ENCODE data around the gene ZDHHC14. TPM values are rescaled to one million over a fixed set of nuclear protein-coding genes. Genes with fewer than 3 reads are reported as not detected.
A peak's percentile ranks its signal among the peaks of the same experiment; 100 is the strongest.

Gene ZDHHC14
- total RNA-seq, 4 donors from 2014 or later: 9.1 to 20.6 (median 12.5) TPM

DNA sequence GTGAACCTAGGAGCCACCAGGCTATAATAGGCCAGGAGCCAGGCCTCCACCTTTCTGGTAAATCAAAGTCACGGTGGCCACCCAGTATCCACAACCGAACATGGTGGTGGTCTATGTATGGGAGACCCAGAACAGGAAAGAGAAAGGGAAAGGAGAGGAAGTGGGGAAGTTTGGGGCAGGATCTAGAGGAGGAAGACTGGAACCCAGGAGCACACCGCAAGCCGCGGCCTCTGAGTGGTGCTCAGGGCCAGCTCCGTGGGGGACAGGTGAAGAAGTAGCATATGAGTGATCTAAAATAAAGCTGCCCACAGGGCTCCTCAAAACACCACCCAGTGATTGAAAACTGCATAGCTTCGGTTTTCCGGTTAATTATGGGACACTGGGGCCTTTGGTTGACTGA lies 214.8 kb downstream of the ZDHHC14 start:
- Histone ChIP-seq H3K4me3 (no peak overlapping the region), H3K27ac (no peak overlapping the region), H3K9me3 (peaks cover 0 to 1% (median 0%) of the 10 kb centered on the region in 4 donors), H3K27me3 (no peaks in the 10 kb centered on the region), H3K4me1 (peaks cover 0 to 10% (median 3%) of the 10 kb centered on the region in 4 donors), H3K36me3 (no peaks in the 10 kb centered on the region)
- TF ChIP-seq, protein P1, sequence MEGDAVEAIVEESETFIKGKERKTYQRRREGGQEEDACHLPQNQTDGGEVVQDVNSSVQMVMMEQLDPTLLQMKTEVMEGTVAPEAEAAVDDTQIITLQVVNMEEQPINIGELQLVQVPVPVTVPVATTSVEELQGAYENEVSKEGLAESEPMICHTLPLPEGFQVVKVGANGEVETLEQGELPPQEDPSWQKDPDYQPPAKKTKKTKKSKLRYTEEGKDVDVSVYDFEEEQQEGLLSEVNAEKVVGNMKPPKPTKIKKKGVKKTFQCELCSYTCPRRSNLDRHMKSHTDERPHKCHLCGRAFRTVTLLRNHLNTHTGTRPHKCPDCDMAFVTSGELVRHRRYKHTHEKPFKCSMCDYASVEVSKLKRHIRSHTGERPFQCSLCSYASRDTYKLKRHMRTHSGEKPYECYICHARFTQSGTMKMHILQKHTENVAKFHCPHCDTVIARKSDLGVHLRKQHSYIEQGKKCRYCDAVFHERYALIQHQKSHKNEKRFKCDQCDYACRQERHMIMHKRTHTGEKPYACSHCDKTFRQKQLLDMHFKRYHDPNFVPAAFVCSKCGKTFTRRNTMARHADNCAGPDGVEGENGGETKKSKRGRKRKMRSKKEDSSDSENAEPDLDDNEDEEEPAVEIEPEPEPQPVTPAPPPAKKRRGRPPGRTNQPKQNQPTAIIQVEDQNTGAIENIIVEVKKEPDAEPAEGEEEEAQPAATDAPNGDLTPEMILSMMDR (IDR thresholded peaks at IDR 0.05): no peak
- no peak for TF ChIP-seq POLR2A (IDR thresholded peaks at IDR 0.05)
- DNase-seq: no peak

DNA sequence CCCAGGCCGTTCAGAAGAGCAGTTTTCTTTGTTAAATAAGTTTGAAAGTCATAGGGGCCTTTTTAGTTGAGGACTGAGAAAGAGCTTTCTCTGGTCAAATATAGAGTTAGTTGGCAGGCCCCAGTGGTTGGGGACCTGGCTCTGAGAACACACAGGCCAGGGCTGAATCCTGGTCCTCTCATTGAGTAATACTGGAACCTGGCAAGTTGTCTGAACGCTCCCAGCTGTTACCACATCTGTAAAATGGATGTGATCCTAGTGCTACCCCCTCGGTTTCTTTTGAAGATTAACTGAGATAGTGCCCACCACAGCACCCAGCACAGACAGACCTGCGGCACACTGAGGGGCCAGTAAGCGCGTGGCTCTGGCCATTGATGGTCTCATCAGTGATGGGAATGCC lies 215.5 kb downstream of the ZDHHC14 start:
- peak overlapping the region in 3 of 4 donors; percentile 14 to 32 (median 14) for H3K27ac ChIP-seq
- no peak for TF ChIP-seq POLR2A (IDR thresholded peaks at IDR 0.05)
- TF ChIP-seq, protein P1 (IDR thresholded peaks at IDR 0.05): no peak
- peaks cover 0 to 10% (median 3%) of the 10 kb centered on the region in 4 donors for H3K4me1 ChIP-seq
- DNase-seq: no peak
- H3K36me3 ChIP-seq: no peaks in the 10 kb centered on the region
- H3K4me3 ChIP-seq: no peak overlapping the region
- no peaks in the 10 kb centered on the region for H3K27me3 ChIP-seq
- no peaks in the 10 kb centered on the region for H3K9me3 ChIP-seq

DNA sequence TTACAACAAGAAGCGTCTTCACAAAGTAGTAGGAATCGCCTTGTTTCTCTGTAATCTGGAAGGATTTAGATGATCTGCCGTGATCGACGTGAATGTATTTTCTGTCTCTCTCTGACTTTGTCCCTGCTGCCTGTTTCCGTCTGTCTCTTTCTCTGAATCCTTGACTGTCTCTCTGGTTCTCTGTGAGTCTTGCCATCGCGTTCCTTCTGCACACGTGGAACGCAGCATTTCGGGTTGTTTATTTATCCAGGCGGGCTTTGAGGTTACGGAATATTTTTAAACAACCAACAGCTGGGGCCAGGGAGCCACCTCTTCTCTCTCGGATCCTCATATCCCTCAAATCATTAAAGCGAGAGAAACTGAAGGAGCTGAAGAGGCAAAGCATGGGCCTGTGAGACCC lies 215.9 kb downstream of the ZDHHC14 start:
- H3K9me3 ChIP-seq: no peaks in the 10 kb centered on the region
- H3K36me3 ChIP-seq: no peaks in the 10 kb centered on the region
- DNase-seq: no peak
- H3K27me3 ChIP-seq: no peaks in the 10 kb centered on the region
- no peak overlapping the region for H3K4me3 ChIP-seq
- TF ChIP-seq, protein P1 (IDR thresholded peaks at IDR 0.05): no peak
- no peak for TF ChIP-seq POLR2A (IDR thresholded peaks at IDR 0.05)
- H3K27ac ChIP-seq: peak overlapping the region in 3 of 4 donors; percentile 14 to 50 (median 32)
- H3K4me1 ChIP-seq: peaks cover 0 to 10% (median 3%) of the 10 kb centered on the region in 4 donors

DNA sequence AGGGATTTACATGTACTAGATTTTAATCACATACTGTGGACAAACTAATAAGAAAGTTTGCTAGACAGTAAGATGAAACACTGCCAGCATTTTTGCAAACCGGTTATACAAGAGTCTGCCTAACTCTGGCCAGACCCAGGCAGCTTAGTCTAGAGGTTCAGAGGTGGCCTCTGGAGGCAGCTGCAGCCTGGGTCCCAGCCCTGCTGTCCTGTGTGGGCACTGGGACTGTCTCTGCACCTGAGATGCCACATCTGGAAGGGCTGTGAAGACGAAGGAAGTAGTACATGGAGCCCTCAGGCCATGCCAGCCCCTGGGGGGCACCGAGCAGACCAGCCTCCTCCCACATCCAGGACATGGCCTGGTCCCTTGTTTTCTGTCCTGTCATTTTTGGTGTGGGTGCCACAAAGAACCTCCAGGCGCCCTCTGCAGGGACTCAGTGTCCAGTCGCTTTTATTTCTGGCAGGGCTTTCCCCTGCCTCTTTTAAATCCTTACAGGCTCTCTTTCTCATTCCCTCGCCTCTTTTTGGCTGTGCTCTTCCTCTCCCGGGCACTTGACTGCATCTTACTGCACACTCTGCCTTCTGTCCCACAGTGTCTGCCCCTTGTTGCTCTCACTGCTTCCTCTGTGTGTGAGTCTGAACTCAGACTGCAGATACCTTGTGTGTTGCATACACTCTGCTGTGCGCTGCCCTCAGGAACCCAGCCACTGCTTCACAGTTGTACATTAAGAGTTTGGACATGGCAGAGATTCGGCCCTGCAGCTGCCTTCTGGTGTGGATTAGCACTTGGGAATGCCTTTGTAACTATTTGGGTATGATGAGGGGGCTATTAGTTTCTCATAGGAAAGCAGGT lies 216.7 kb downstream of the ZDHHC14 start:
- H3K27ac ChIP-seq: peak overlapping the region in 2 of 4 donors; percentile 41 to 50
- DNase-seq: peak; percentile 52 to 84 (median 72)
- H3K9me3 ChIP-seq: no peaks in the 10 kb centered on the region
- H3K27me3 ChIP-seq: no peaks in the 10 kb centered on the region
- peaks cover 0 to 10% (median 3%) of the 10 kb centered on the region in 4 donors for H3K4me1 ChIP-seq
- TF ChIP-seq POLR2A (IDR thresholded peaks at IDR 0.05): no peak
- TF ChIP-seq, protein P1 (IDR thresholded peaks at IDR 0.05): peak in 5 of 6 experiments; percentile 20 to 67 (median 65)
- H3K4me3 ChIP-seq: no peak overlapping the region
- no peaks in the 10 kb centered on the region for H3K36me3 ChIP-seq

DNA sequence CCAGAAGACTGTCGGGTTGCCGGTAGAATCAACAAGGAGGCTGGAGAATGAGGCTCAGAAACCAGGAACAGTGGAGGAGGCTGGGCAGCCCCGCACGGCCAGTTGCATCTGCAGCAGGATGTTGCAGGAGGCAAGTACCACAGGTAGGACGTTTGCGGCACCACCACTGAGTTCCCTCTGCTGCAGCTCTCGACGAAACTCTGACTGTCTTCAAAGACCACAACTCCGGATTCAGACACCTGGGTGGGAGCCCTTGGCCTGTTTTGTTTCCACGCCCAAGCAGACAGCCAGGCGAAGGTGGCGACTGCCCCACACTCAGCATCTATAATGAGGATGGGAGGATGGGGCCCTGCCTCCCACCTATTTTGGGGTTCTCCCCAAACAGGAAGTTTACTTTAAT lies 218.2 kb downstream of the ZDHHC14 start:
- no peak overlapping the region for H3K27ac ChIP-seq
- H3K4me1 ChIP-seq: peaks cover 0 to 10% (median 3%) of the 10 kb centered on the region in 4 donors
- peak in 1 of 3 donors; percentile 42 for DNase-seq
- no peak overlapping the region for H3K4me3 ChIP-seq
- H3K36me3 ChIP-seq: no peaks in the 10 kb centered on the region
- no peaks in the 10 kb centered on the region for H3K27me3 ChIP-seq
- no peaks in the 10 kb centered on the region for H3K9me3 ChIP-seq
- TF ChIP-seq, protein P1 (IDR thresholded peaks at IDR 0.05): no peak
- no peak for TF ChIP-seq POLR2A (IDR thresholded peaks at IDR 0.05)

Measured in Peyer's patch (tissue), 4 donors.